Stimulated activated CD4-positive, alpha-beta T cell treated with anti-CD3 and anti-CD28 coated beads, Interleukin-4, amount 100 ng/mL, for 4 hours (primary cell): ENCODE results near the gene KCNQ4.

Experiments used
- DNase-seq, 2 experiments: peaks; one replicate each; pipeline ENCODE4 v3.0.0-alpha.2; 2020

Gene KCNQ4

DNA sequence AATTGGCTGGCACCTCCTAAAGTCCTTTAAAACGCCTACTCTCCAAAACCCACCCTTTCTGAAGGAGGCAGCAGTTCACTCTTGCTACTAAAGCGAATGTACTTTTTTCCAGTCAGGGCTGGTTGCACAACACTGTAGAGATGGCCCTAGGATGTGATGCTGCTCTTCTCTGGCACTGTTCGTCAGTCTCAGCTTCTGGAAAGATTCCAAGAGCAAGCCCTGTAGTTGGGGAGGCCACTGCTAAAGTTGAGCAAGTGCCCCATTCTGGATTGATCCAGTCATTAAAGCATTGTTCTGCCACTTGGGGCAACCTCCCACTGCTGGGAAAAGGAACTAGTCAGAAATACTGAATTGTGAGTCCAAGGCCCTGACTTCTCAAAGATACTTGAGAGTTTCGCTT is 28.5 kb upstream of the KCNQ4 start:
- no peak for DNase-seq

DNA sequence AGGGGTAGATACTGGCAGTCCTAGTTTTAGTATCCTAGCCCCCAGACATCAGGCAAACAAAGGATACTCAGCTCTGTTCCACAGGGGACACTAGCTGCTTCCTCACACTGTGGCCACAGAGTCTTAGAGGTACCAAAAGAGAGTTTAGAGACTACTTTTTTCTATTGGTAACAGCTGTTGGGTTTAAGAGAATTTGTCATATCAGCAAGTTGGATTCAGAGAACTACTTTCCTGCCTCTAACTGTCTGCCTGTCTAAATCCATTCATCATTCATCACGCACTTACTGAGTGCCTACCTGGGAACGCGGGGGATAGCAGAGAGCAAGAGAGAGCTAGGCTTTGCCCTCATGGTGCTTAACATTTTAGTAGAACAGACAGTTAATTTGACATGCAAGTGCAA is 27.1 kb upstream of the KCNQ4 start:
- no peak for DNase-seq

DNA sequence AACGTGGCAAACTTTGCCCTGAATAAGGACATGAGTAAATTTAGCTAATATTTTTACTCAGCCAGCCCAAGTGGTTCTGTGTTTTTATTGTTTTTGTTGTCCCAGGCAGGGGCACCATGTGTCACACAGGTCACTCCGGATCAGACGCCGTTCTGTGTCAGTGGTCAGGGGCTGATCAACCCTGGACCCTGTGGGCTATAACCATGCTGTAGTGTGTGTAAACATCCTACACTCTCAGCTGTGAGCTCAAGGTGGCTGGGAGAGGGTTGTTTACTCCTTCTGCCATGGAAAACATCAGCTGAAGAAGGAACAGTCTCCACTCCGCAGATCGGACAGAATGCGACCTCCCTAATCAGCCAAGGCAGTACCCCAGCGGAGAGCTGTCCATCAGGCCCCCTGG is 26.5 kb upstream of the KCNQ4 start:
- DNase-seq: no peak

DNA sequence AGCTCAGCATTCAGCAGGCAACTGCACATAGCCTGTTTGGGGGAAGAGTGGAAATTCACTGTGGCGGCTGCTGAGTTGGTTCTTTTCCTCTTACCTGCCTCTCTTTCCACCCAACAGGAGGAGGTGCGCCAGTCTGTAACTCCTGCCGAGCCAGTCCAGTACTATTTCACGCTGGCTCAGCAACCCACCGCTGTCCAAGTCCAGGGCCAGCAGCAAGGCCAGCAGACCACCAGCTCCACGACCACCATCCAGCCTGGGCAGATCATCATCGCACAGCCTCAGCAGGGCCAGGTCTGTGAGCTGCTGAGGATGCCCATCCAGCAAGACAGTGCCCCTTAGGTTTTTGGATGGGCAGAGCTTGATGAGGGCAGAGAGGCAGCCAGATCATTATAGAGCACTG is 25.6 kb upstream of the KCNQ4 start:
- DNase-seq: no peak

DNA sequence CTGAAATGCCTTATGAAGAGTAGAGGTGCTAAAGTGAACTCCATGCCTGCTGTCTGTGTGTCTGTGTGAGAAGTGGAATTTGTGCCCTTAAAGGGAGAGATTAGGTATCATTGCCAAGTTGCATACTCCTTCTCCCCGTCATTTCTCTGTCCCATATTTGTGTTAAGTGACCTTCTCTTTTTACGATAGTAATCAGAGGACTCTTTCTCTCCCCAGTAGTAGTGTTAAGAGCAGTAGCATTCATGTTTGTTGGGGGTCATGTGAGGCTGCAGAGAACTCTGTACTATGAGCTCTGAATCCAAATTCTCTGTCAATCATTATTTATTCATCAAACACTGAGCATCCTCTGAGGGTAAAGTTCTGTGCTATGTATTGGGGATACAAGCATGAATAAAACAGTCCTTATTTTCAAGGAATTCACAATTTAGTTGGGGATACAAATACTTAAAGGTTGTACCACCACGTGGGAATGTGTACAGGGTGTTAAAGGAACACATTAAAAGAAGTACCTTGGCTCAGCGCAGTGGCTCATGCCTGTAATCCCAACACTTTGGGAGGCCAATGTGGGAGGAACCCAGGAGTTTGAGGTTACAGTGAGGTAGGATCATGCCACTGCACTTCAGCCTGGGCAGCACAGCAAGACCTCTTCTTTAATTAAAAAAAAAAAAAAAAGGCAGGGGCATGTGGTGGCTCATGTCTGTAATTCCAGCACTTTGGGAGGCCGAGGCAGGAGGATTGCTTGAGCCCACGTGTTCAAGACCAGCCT is 24.8 kb upstream of the KCNQ4 start:
- no peak for DNase-seq

DNA sequence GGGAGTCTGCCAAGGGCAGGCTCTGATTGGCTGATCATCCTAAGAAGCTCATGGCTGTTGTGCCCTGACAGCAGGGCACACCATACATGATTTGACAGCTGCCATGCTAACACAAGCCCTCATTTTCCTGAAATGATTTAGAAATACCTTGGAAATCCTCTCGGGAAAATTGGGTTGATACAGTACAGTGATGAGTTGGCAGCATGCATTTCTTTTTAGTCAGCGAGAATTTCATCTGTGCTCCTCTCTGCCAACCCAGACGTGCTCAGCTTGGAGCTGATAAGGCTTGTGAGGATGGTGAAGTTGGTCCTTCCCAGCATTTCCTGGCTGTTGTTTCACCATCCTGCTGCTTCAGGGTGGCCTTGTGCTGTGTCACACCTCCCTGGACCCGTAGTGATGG is 22.6 kb upstream of the KCNQ4 start:
- no peak for DNase-seq

DNA sequence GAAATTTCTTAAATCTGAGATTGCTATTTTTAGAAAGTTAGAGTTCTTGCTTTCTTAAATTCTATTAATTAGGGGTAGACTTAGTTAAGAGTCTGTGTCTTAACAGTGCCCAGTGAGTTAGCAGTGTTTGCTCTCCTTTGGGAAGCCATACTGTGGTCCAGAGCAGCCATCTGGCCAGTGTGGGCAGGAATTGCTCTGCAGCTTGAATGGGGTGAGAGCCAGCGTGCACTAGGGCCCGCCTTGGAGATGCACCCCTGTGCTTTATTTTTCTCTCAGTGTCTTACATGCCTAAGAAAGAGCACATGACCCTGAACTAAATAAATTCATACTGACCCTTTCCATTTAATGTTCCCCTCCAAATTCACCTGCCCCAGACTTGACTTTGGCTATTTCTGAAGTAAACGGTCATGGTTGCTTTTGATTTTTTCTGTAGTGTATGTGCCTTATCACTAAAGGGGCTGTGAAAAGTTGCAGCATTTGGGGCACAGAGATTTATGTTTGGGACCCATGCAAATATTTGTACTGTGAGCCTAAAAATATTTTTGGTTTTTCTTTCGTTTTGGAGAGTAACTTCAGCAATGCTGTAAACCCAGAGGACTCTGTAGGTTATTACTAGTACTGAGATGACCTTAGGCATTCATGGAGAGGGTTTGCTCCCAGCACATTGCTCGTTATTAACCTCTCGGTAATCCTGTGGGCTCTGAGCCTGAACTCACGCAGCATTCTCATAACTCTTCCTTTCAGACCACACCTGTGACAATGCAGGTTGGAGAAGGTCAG is 21.3 kb upstream of the KCNQ4 start:
- DNase-seq: no peak

DNA sequence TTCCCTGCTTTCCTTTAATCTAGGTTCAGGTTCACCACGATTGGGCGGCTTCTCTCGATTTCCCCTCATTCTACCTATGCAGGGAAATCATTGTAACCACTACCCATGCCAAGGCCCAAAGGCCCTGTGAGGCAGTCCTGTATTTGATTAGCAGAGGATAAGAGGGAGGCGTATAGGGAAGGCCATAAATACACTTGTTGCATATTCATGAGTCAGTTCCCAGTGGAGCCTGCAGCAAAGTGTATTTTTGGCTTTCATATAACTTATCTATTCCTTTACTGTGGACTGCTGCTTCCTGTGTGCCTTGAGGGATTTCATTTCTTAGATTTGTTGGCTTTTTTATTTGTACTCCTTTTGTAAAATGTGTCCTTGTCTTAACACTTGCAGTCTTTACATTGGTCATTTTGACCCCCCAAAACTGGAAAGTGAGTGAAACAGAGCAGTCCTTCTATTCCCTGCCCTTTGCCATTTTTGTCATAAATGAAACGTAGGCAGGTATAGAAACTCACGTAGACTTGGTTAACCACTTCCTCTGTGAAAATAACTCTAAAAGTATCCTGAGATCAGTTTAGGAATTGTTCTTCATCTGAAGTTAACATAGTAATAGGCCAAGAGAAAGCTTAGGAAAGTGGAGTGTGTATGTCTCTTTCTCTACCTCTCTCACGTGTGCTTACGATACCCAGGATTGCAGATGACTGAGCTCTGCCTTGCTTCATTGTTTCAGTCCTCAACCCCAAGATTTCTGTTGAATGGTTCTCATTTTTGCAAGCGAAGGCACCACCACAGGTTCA is 19.6 kb upstream of the KCNQ4 start:
- no peak for DNase-seq

DNA sequence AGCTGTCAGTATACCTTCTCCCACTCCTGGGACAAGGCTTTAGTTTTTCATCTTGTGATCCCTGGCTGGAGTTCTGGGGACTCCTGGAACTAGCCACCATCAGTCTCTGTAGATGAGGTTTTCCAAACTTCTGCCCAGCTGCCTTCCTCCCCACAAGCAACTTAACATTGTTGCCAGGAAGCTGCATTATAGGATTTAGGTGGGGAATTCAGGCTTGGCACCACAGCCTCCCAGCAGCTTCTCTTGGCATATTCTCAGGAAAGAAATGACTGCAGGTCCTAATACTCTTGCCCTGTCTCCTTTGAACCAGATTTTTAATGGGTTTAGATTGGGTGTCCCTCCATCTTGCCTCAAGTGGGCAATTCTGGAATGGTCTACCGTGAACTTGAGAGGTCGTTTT is 18.6 kb upstream of the KCNQ4 start:
- no peak for DNase-seq

DNA sequence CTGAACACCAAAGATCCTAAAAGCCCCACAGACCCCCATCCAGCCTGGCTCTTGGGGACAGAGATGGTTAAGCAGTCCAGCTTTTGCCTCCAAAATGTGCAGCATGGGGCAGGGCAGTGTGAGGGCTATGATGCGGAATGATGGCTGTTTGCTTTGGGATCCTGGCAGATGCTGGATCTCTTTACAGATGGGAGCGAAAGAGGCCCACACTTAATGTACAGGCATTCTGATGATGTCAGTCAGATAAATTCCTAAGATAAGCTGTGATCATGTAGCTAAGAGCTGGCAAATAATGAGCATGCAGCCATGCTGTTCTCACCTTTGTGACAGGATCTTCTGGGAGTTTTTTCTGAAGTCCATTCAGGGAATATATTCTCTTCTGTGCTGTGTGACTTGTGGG is 17.6 kb upstream of the KCNQ4 start:
- no peak for DNase-seq

DNA sequence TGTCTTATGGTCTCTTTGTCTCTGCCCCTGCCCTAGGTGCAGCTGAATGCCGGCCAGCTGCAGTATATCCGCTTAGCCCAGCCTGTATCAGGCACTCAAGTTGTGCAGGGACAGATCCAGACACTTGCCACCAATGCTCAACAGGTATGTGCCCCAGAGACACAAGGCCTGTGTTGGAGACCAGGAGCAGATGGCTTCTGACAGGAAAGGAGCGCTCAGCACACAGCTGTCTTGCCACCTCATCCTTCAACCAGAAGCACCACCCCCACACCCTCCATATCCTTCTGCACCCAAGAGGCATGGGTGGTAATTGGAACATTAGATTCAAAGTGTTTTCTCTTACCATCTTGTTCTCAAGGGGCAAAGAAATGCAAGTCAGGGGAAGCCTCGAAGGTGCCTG is 17.0 kb upstream of the KCNQ4 start:
- no peak for DNase-seq

DNA sequence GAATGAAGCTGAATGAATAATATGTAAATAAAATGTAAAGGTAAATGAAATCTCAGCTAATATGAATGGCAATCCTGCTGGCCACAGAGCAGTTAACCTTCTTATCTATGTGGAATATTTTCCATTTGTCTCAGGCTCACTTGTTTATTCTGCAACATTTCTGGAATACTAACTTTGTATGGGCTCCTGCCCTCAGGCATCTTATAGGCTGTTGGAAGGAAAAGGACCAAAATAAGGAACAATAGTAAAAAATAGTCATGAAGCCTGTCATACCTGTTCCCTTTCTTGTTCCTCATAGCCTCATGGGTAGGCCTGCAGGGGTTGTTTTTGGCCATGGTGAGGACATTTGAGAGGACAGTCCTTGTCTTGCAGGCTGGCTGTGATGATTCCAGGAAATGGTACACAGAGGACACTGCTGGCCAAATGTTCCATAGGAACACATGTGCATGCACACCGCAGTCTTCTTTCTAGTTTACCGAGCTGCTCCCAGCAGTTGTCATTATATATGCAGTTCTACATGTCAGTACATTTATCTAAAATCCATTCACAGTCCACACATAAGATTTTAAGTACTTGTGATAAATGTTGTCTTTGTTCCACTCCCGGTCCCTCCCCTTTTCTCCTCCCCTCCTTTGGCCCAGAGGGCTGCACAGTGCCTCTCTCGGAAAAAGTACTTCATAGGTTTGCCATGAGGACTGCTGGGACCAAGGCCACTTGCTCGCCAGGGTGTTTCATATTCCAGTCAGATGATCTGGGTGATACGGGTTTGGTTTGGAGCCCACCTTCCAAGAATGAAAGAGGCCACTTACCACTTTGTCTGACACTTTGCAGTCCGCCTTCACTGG is 15.2 kb upstream of the KCNQ4 start:
- DNase-seq: no peak

DNA sequence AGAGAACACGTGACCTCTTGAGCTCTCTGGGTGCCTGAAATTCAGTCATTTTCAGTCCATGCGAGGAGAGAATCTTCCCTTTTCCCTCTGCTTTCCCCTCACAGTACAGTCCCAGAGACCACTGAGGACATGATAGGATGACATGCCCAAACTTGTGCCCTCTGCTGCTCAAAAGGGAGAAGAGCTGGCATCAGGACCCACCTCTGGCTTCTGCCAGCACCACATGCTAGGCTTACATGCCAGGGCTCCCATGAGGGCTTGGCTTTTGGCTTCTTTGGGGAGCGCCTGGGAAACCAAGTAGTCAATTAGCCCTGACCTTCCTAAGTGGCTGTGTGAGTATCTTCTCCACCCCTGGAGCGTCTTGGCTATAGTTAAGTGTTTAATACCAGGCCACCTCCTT is 13.8 kb upstream of the KCNQ4 start:
- DNase-seq: no peak

DNA sequence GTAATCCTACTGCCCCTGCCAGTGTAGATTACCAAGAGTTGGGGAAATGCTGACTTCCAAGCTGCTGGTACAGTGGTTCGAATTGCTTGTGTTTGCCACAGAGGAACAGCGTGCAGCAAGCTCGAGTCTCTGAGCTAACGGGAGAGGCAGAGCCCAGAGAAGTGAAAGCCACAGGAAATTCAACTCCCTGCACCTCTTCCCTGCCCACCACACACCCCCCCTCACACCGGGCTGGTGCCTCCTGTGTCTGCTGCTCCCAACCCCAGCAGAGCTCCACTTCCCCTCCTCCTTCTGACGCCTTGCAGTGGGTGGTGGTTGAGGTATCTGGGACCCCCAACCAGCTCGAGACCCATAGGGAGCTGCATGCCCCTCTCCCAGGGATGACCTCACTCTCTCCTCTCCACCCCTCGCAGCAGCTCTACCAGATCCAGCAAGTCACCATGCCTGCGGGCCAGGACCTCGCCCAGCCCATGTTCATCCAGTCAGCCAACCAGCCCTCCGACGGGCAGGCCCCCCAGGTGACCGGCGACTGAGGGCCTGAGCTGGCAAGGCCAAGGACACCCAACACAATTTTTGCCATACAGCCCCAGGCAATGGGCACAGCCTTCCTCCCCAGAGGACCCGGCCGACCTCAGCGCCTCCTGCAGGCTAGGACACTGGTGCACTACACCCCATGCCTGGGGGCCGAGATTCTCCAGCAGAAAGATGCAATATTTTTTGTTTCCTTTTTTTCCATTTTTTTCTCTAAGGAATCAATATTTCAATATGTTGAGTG is 13.1 kb upstream of the KCNQ4 start:
- no peak for DNase-seq

DNA sequence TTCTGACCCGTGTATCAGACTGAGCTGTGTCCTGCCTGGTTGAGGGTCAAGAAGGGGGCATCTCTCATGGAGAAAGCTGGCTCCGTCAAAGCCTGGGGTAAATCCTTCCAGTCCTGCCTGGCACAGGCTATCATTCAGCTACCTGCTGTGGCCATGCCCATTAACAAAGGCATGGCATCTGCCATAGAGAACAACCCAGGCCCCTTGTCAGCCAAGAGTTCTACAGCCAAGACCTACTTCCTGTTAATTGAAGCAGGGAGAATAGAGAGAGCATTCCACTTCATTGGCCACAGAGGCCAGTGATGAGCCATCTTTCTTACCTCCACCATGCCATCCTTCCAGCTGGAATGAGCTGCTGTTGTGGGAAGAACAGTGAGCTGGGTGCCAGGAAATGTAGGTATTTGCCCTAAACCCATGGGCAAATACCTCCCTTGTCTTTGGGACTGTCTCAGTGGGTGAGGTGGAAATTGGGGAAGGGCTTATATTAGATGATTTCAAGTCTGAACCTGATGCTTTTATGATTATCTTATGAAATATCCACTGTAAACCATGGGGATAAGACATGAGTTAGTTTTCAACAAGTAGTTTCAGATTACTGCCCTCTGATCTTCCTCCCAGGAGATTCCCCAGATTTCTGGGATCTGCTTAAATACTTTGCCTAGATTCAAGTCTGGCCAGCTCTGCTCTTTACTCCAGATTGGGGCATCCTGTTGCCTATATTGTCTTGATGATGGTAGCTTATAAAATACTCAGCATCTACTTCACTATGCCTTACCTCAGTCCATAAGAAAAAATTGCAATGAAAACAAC is 11.2 kb upstream of the KCNQ4 start:
- DNase-seq: no peak

DNA sequence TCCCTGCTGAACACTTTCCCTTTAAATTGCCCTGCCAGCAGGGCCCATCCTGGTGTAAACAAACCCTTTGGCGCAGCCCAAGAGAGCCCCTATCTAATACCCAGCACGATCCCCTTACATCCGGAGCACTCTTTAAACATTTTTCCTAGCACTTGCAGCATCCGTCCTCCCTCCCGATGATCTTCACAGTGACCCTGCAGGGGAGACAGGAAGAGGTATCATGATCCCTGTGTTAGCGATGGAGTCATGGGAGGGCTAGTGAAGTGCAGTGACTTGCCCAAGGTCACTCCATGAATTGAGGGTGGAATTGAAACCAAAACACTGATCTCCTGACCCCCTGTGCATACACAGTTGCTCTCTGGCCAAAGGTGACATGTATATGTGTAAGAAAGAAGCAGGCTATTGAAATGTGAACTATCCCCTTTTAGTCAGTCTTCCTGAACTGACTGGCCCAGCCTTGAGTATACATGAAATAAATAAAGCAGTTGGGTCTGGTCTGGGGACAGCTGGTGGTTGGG is 9.8 kb upstream of the KCNQ4 start:
- DNase-seq: no peak

DNA sequence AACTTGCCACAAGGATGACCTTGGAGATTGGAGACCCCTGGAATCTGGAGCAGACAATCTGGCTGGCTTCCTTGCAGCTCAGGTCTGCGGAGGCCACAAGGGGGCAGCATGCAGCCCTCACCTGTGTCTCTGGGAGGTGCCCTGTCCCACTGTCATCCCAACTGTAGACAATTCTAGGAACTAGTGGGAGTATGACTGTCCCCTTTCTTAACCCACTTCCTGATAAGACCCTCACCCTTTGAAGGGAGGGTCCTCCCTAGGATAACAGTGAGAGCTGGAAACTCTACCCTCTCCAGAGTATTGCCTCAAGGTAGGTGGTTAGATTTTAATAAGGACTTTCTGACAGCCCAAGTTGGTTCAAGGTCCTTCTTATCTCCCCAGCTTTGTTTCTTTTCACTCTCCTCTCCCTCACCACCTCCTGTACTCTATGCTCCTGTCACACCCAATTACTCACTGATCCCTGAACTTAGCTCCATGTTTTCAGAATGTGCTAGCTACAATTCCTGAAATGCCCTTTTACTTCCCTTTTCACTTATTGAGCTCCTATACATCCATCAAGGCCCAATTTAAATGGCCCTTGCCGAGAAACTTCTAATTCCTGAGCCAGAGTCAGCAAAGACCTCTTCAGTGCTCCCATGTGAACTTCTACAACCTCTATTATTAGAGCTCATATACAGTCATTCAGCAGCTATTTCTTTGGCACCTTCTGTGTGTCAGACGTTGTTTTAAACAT is 9.2 kb upstream of the KCNQ4 start:
- peak; percentile 53 to 64 for DNase-seq

DNA sequence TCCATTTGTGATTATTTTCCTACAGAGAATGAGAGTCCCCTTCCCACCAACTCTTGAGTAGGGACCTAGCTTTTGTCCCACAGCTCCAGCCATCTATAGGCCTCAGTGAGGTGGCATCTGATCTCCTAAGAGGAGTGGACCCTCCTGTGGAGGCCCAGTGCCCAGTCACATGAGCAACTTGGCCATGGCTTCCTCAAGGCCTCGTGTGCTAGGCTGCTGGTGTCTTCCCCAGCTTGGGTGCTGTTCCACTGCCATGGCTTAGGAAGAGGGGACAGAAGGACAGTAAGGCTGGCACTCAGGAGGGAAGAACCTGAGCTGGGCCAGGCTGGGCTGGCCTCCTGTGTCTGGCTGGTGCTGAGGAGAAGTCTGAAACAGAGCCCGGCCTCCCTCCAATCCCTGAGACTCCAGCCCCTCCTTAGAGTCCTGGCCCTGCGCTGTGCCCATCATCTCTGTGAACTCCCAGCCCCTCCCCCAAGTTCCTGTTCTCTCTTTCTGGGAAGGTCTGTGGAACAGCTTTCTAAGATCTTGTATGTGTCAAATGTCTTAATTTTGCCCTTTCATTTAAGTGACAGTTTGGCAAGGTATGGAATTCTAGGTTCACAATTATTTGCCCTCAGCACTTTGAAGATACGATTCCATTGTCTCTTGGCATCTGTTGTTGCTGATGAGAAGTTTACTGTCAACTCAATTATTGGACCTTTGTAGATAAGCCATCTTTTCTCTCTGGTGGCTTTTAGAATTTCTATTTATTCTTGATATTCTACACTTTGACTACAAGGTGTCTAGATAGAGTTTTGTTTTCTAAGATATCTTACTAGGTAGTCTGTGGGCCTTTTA is 7.1 kb upstream of the KCNQ4 start:
- DNase-seq: no peak
